ENCODE data around the gene CX3CL1.

DNA sequence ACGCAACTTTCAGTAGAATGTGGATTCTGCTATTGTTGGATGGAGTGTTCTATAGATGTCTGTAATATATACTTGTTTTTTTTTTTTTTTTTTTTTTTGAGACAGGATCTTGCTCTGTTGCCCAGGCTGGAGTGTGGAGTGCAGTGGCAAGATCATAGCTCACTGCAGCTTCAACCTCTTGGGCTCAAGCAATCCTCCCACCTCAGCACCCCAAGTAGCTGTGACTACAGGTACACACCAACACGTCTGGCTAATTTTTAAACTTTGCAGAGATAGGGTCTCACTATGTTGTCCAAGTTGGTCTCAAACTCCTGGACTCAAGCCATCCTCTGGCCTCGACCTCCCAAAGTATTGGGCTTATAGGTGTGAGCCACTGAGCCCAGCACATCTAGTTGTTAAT lies 40.9 kb upstream of the CX3CL1 start:
- TF ChIP-seq, protein P1, sequence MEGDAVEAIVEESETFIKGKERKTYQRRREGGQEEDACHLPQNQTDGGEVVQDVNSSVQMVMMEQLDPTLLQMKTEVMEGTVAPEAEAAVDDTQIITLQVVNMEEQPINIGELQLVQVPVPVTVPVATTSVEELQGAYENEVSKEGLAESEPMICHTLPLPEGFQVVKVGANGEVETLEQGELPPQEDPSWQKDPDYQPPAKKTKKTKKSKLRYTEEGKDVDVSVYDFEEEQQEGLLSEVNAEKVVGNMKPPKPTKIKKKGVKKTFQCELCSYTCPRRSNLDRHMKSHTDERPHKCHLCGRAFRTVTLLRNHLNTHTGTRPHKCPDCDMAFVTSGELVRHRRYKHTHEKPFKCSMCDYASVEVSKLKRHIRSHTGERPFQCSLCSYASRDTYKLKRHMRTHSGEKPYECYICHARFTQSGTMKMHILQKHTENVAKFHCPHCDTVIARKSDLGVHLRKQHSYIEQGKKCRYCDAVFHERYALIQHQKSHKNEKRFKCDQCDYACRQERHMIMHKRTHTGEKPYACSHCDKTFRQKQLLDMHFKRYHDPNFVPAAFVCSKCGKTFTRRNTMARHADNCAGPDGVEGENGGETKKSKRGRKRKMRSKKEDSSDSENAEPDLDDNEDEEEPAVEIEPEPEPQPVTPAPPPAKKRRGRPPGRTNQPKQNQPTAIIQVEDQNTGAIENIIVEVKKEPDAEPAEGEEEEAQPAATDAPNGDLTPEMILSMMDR (IDR thresholded peaks at IDR 0.05; ENCODE audit: insufficient read depth, low read length), result no peak
- TF ChIP-seq, protein P2, sequence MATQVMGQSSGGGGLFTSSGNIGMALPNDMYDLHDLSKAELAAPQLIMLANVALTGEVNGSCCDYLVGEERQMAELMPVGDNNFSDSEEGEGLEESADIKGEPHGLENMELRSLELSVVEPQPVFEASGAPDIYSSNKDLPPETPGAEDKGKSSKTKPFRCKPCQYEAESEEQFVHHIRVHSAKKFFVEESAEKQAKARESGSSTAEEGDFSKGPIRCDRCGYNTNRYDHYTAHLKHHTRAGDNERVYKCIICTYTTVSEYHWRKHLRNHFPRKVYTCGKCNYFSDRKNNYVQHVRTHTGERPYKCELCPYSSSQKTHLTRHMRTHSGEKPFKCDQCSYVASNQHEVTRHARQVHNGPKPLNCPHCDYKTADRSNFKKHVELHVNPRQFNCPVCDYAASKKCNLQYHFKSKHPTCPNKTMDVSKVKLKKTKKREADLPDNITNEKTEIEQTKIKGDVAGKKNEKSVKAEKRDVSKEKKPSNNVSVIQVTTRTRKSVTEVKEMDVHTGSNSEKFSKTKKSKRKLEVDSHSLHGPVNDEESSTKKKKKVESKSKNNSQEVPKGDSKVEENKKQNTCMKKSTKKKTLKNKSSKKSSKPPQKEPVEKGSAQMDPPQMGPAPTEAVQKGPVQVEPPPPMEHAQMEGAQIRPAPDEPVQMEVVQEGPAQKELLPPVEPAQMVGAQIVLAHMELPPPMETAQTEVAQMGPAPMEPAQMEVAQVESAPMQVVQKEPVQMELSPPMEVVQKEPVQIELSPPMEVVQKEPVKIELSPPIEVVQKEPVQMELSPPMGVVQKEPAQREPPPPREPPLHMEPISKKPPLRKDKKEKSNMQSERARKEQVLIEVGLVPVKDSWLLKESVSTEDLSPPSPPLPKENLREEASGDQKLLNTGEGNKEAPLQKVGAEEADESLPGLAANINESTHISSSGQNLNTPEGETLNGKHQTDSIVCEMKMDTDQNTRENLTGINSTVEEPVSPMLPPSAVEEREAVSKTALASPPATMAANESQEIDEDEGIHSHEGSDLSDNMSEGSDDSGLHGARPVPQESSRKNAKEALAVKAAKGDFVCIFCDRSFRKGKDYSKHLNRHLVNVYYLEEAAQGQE (IDR thresholded peaks at IDR 0.05; ENCODE audit: insufficient replicate concordance, low read depth), result no peak
- TF ChIP-seq POLR2AphosphoS5 (IDR thresholded peaks at IDR 0.05; ENCODE audit: low read depth), result no peak
- TF ChIP-seq SPI1 (IDR thresholded peaks at IDR 0.05; ENCODE audit: borderline replicate concordance, low read depth), result no peak
- TF ChIP-seq GABPA (IDR thresholded peaks at IDR 0.05; ENCODE audit: low read depth), result no peak
